ENCODE measurements around the gene UGGT1.

UGGT1 gene

GRCh38 chr2:128058114-128058513, 32.9 kb upstream of the UGGT1 start:
- H3K9me3 ChIP-seq (ENCODE audit: insufficient read depth, low read length) = no peaks in the 10 kb centered on the region

GRCh38 chr2:128062571-128062970, 28.4 kb upstream of the UGGT1 start:
- H3K27ac ChIP-seq (ENCODE audit: low read depth, low read length) = no peak overlapping the region
- H3K79me2 ChIP-seq (ENCODE audit: insufficient read depth, low read length) = no peaks in the 10 kb centered on the region
- no peak overlapping the region for H3K4me3 ChIP-seq (ENCODE audit: insufficient read depth, low read length, poor library complexity, severe bottlenecking)
- no peak overlapping the region for H2AFZ ChIP-seq (ENCODE audit: low read depth, low read length, severe bottlenecking)
- H3K4me2 ChIP-seq (ENCODE audit: low read depth, low read length, poor library complexity, severe bottlenecking) = no peak overlapping the region
- no peaks in the 10 kb centered on the region for H3K9me2 ChIP-seq (replicated peaks; ENCODE audit: insufficient read depth, low read length)
- H3K9me3 ChIP-seq (ENCODE audit: insufficient read depth, low read length) = no peaks in the 10 kb centered on the region
- H3K27me3 ChIP-seq (ENCODE audit: low read length) = no peaks in the 10 kb centered on the region
- no peaks in the 10 kb centered on the region for H3F3A ChIP-seq (ENCODE audit: insufficient read depth)
- H3K36me3 ChIP-seq (ENCODE audit: low read length) = no peaks in the 10 kb centered on the region
- H3K9ac ChIP-seq (ENCODE audit: low read length) = no peak overlapping the region
- TF ChIP-seq CTCF (IDR thresholded peaks at IDR 0.05; ENCODE audit: insufficient read depth, low read length, poor library complexity, severe bottlenecking) (no peak), EZH2phosphoT487 (conservative IDR thresholded peaks at IDR 0.05; ENCODE audit: low read length) (no peak)
- no peaks in the 10 kb centered on the region for H4K20me1 ChIP-seq (ENCODE audit: low read depth, low read length)

More at GRCh38 chr2:128058114-128058513, 32.9 kb upstream of the UGGT1 start:
- Histone ChIP-seq H3K9me2 (replicated peaks; ENCODE audit: insufficient read depth, low read length) (no peaks in the 10 kb centered on the region), H2AFZ (ENCODE audit: low read depth, low read length, severe bottlenecking) (no peak overlapping the region), H3K27me3 (ENCODE audit: low read length) (no peaks in the 10 kb centered on the region), H4K20me1 (ENCODE audit: low read depth, low read length) (no peaks in the 10 kb centered on the region), H3F3A (ENCODE audit: insufficient read depth) (no peaks in the 10 kb centered on the region), H3K36me3 (ENCODE audit: low read length) (no peaks in the 10 kb centered on the region), H3K4me3 (ENCODE audit: insufficient read depth, low read length, poor library complexity, severe bottlenecking) (no peak overlapping the region), H3K4me2 (ENCODE audit: low read depth, low read length, poor library complexity, severe bottlenecking) (no peak overlapping the region), H3K9ac (ENCODE audit: low read length) (no peak overlapping the region), H3K79me2 (ENCODE audit: insufficient read depth, low read length) (no peaks in the 10 kb centered on the region), H3K27ac (ENCODE audit: low read depth, low read length) (no peak overlapping the region)
- TF ChIP-seq EZH2phosphoT487 (conservative IDR thresholded peaks at IDR 0.05; ENCODE audit: low read length) = no peak
- TF ChIP-seq CTCF (IDR thresholded peaks at IDR 0.05; ENCODE audit: insufficient read depth, low read length, poor library complexity, severe bottlenecking) = no peak

GRCh38 chr2:128064353-128064752, 26.6 kb upstream of the UGGT1 start:
- Histone ChIP-seq H3K4me3 (ENCODE audit: insufficient read depth, low read length, poor library complexity, severe bottlenecking) (no peak overlapping the region), H3F3A (ENCODE audit: insufficient read depth) (no peaks in the 10 kb centered on the region), H3K9me2 (replicated peaks; ENCODE audit: insufficient read depth, low read length) (no peaks in the 10 kb centered on the region), H4K20me1 (ENCODE audit: low read depth, low read length) (no peaks in the 10 kb centered on the region), H3K9me3 (ENCODE audit: insufficient read depth, low read length) (no peaks in the 10 kb centered on the region), H3K4me2 (ENCODE audit: low read depth, low read length, poor library complexity, severe bottlenecking) (no peak overlapping the region), H3K9ac (ENCODE audit: low read length) (no peak overlapping the region), H2AFZ (ENCODE audit: low read depth, low read length, severe bottlenecking) (no peak overlapping the region), H3K27ac (ENCODE audit: low read depth, low read length) (no peak overlapping the region), H3K79me2 (ENCODE audit: insufficient read depth, low read length) (no peaks in the 10 kb centered on the region), H3K27me3 (ENCODE audit: low read length) (no peaks in the 10 kb centered on the region), H3K36me3 (ENCODE audit: low read length) (no peaks in the 10 kb centered on the region)
- TF ChIP-seq CTCF (IDR thresholded peaks at IDR 0.05; ENCODE audit: insufficient read depth, low read length, poor library complexity, severe bottlenecking) (no peak), EZH2phosphoT487 (conservative IDR thresholded peaks at IDR 0.05; ENCODE audit: low read length) (no peak)

Measured in SU-DHL-6 (cell line).